GM06990 (cell line): ENCODE data around the gene C14orf180.

Source experiments
- DNase-seq: peaks from one replicate; pipeline ENCODE4 v3.0.0-alpha.2; 2011; ENCODE audit not compliant: insufficient read length; ENCODE audit errors: extremely low read depth
- H3K27me3 ChIP-seq: replicated peaks from 2 replicates; pipeline ENCODE4 v1.6.0; 2011; ENCODE audit warnings: low read length; ENCODE audit not compliant: control insufficient read depth, insufficient read depth
- H3K36me3 ChIP-seq: 2 replicates; pipeline ENCODE4 v1.5.1; 2011; ENCODE audit warnings: low read length; ENCODE audit not compliant: control insufficient read depth, insufficient read depth
- H3K4me3 ChIP-seq: replicated peaks from 2 replicates; pipeline ENCODE4 v1.5.1; 2011; ENCODE audit warnings: low read depth, mild to moderate bottlenecking, control low read depth, low read length
- TF ChIP-seq, protein P1 (sequence below): IDR thresholded peaks from 2 replicates; pipeline ENCODE4 v1.5.1; 2011; ENCODE audit warnings: low read length, control low read depth, mild to moderate bottlenecking, inconsistent platforms; ENCODE audit not compliant: insufficient read depth, poor library complexity, severe bottlenecking

The C14orf180 gene

DNA sequence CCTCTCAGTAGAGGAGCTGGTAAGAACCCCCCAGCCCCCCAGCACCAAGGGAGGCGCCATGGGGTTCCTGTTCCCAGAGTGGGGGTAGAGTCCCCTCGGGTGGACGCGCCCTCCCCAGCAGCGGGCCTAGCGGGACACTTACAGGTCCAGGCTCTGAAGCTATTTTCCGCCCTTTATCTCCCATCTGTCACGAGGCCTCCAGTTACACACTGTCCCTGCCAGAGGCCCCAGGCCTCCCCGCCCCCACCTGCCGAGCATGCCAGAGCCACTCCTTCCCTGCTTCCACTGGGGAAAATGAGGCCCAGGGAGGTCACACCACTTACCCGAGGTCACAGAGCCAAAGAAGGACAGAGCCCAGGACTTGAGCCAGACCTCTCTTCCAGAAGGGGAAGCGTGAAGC, 3.1 kb downstream of the C14orf180 start:
- H3K4me3 ChIP-seq, result no peak overlapping the region
- TF ChIP-seq, protein P1, sequence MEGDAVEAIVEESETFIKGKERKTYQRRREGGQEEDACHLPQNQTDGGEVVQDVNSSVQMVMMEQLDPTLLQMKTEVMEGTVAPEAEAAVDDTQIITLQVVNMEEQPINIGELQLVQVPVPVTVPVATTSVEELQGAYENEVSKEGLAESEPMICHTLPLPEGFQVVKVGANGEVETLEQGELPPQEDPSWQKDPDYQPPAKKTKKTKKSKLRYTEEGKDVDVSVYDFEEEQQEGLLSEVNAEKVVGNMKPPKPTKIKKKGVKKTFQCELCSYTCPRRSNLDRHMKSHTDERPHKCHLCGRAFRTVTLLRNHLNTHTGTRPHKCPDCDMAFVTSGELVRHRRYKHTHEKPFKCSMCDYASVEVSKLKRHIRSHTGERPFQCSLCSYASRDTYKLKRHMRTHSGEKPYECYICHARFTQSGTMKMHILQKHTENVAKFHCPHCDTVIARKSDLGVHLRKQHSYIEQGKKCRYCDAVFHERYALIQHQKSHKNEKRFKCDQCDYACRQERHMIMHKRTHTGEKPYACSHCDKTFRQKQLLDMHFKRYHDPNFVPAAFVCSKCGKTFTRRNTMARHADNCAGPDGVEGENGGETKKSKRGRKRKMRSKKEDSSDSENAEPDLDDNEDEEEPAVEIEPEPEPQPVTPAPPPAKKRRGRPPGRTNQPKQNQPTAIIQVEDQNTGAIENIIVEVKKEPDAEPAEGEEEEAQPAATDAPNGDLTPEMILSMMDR, result no peak
- H3K27me3 ChIP-seq, result no peaks in the 10 kb centered on the region; the same call in 1 of the 2 replicates

GRCh38 chr14:104583424-104584306, 4.1 kb downstream of the C14orf180 start:
- Histone ChIP-seq H3K4me3 (no peak overlapping the region), H3K27me3 (no peaks in the 10 kb centered on the region; the same call in 1 of the 2 replicates), H3K36me3 (no peaks in the 10 kb centered on the region)
- DNase-seq, result no peak
- TF ChIP-seq, protein P1, result no peak

More for the DNA sequence above, 3.1 kb downstream of the C14orf180 start:
- DNase-seq, result no peak
- no peaks in the 10 kb centered on the region for H3K36me3 ChIP-seq

GRCh38 chr14:104584557-104584956, 5.0 kb downstream of the C14orf180 start:
- no peak for DNase-seq
- no peak overlapping the region for H3K4me3 ChIP-seq
- no peaks in the 10 kb centered on the region; the same call in 1 of the 2 replicates for H3K27me3 ChIP-seq
- TF ChIP-seq, protein P1, result no peak
- no peaks in the 10 kb centered on the region for H3K36me3 ChIP-seq

DNA sequence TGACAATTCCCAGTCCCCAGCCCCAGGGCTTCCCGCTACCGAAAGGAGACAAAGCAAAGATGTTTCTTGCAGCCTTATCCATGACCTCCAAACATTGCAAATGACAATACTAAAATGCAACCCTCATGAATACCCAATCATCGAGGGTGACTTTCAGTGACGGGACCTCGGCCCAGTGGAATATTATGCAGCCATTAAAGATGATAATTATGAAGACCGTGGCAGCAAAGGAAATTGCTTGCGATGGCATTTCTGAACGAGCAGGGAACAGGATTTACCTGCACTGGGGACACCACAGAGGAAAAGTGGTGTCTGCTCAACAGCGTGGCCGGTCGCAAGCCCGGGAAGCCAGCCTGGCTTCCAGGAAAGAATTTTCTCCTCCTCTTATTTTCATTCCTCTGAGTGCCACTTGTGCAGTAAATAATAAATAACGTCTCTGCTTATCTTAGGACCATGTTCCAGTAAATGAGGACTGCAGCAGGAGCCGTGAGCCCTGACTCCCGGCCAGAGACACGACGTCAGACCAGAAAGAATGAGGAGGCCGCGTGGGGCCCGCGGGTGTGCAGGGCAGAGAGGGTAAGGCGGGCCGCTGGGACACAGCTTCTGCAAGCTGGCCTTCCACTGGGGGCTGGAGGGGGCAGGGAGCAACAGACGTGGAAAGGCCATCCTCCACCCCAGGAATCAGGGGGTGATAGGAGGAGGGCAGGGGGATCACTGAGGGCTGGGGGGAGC, 6.6 kb downstream of the C14orf180 start:
- Histone ChIP-seq H3K27me3 (no peaks in the 10 kb centered on the region; the same call in 1 of the 2 replicates), H3K36me3 (no peaks in the 10 kb centered on the region), H3K4me3 (no peak overlapping the region)
- TF ChIP-seq, protein P1, result no peak
- no peak for DNase-seq

- Histone ChIP-seq H3K27me3 (no peaks in the 10 kb centered on the region; the same call in 1 of the 2 replicates), H3K36me3 (no peaks in the 10 kb centered on the region), H3K4me3 (no peak overlapping the region)
- TF ChIP-seq, protein P1, result no peak
- no peak for DNase-seq
Measured at GRCh38 chr14:104586832-104587620, 7.5 kb downstream of the C14orf180 start.
